NT2/D1 (cell line): Measurements from ENCODE around the gene ZNF487.

Experiments
- DNase-seq: peaks from one replicate; pipeline ENCODE4 v3.0.0-alpha.2; 2011; ENCODE audit warnings: low read depth, low spot score
- H3K27me3 ChIP-seq: 2 replicates; pipeline ENCODE4 v1.6.0; 2011; ENCODE audit warnings: mild to moderate bottlenecking; ENCODE audit not compliant: insufficient read length, insufficient read depth
- H3K36me3 ChIP-seq: 2 replicates; pipeline ENCODE4 v1.6.1; 2011; ENCODE audit warnings: mild to moderate bottlenecking, low read length, mixed read lengths; ENCODE audit not compliant: insufficient read depth, insufficient read length
- H3K4me1 ChIP-seq: 2 replicates; pipeline ENCODE4 v1.5.1; 2011; ENCODE audit not compliant: insufficient read depth, insufficient read length
- H3K4me3 ChIP-seq: 2 replicates; pipeline ENCODE4 v1.5.1; 2011; ENCODE audit warnings: low read depth; ENCODE audit not compliant: insufficient read length
- H3K9ac ChIP-seq: 2 replicates; pipeline ENCODE4 v1.6.0; 2011; ENCODE audit warnings: low read depth; ENCODE audit not compliant: insufficient read length
- H3K9me3 ChIP-seq: 2 replicates; pipeline ENCODE4 v1.5.1; 2011; ENCODE audit warnings: mild to moderate bottlenecking, low read length; ENCODE audit not compliant: insufficient read depth
- SUZ12 ChIP-seq: IDR thresholded peaks from 2 replicates; pipeline ENCODE4 v1.6.1; 2011; ENCODE audit not compliant: insufficient read length, insufficient read depth; ENCODE audit errors: extremely low read depth
- YY1 ChIP-seq: IDR thresholded peaks from 2 replicates; pipeline ENCODE4 v1.6.1; 2011; ENCODE audit not compliant: insufficient read length, insufficient read depth
- ZNF274 ChIP-seq: IDR thresholded peaks from 2 replicates; pipeline ENCODE4 v1.6.1; 2011; ENCODE audit warnings: mild to moderate bottlenecking, low read depth, low read length

ZNF487 gene

GRCh38 chr10:43393606-43394360 lies 43.1 kb upstream of the ZNF487 start:
- DNase-seq: no peak
- H3K27me3 ChIP-seq: no peaks in the 10 kb centered on the region
- H3K9ac ChIP-seq: no peak overlapping the region
- peaks cover 7% of the 10 kb centered on the region; the same call in 1 of the 2 replicates for H3K9me3 ChIP-seq
- TF ChIP-seq YY1: no peak
- TF ChIP-seq ZNF274: no peak
- no peak for TF ChIP-seq SUZ12
- no peak overlapping the region for H3K4me3 ChIP-seq
- H3K36me3 ChIP-seq: peaks cover 86% of the 10 kb centered on the region
- H3K4me1 ChIP-seq: peaks cover 6% of the 10 kb centered on the region

GRCh38 chr10:43394868-43395267 lies 42.0 kb upstream of the ZNF487 start:
- TF ChIP-seq SUZ12: no peak
- TF ChIP-seq YY1: no peak
- peaks cover 83% of the 10 kb centered on the region for H3K36me3 ChIP-seq
- no peaks in the 10 kb centered on the region for H3K27me3 ChIP-seq
- peaks cover 7% of the 10 kb centered on the region; the same call in 1 of the 2 replicates for H3K9me3 ChIP-seq
- DNase-seq: no peak
- no peak overlapping the region for H3K9ac ChIP-seq
- no peak overlapping the region for H3K4me3 ChIP-seq
- H3K4me1 ChIP-seq: peaks cover 5% of the 10 kb centered on the region

- Histone ChIP-seq H3K27me3 (no peaks in the 10 kb centered on the region), H3K9me3 (peaks cover 7% of the 10 kb centered on the region; the same call in 1 of the 2 replicates), H3K4me3 (no peak overlapping the region), H3K9ac (no peak overlapping the region), H3K36me3 (peaks cover 80% of the 10 kb centered on the region), H3K4me1 (peaks cover 3% of the 10 kb centered on the region)
- no peak for DNase-seq
- no peak for TF ChIP-seq SUZ12
- TF ChIP-seq ZNF274: no peak
- TF ChIP-seq YY1: no peak
Observed at GRCh38 chr10:43395571-43396060, 41.3 kb upstream of the ZNF487 start.

GRCh38 chr10:43396061-43396927 lies 40.6 kb upstream of the ZNF487 start:
- no peak for DNase-seq
- no peaks in the 10 kb centered on the region for H3K27me3 ChIP-seq
- no peak for TF ChIP-seq YY1
- TF ChIP-seq SUZ12: no peak
- TF ChIP-seq ZNF274: no peak
- H3K4me3 ChIP-seq: no peak overlapping the region
- H3K9me3 ChIP-seq: peaks cover 7% of the 10 kb centered on the region; the same call in 1 of the 2 replicates
- no peak overlapping the region for H3K9ac ChIP-seq
- H3K36me3 ChIP-seq: peaks cover 74% of the 10 kb centered on the region
- peaks cover 3% of the 10 kb centered on the region for H3K4me1 ChIP-seq

- TF ChIP-seq YY1 (no peak), SUZ12 (no peak), ZNF274 (no peak)
- Histone ChIP-seq H3K36me3 (peaks cover 67% of the 10 kb centered on the region), H3K4me3 (no peak overlapping the region), H3K27me3 (no peaks in the 10 kb centered on the region), H3K9me3 (peaks cover 7% of the 10 kb centered on the region; the same call in 1 of the 2 replicates), H3K9ac (no peak overlapping the region), H3K4me1 (peaks cover 3% of the 10 kb centered on the region)
- DNase-seq: no peak
Observed at GRCh38 chr10:43396928-43397624, 39.8 kb upstream of the ZNF487 start.

GRCh38 chr10:43398939-43399319 lies 38.0 kb upstream of the ZNF487 start:
- no peaks in the 10 kb centered on the region for H3K27me3 ChIP-seq
- peaks cover 50% of the 10 kb centered on the region for H3K36me3 ChIP-seq
- H3K4me1 ChIP-seq: peaks cover 4% of the 10 kb centered on the region
- peaks cover 7% of the 10 kb centered on the region; the same call in 1 of the 2 replicates for H3K9me3 ChIP-seq
- H3K4me3 ChIP-seq: no peak overlapping the region
- H3K9ac ChIP-seq: no peak overlapping the region
- no peak for DNase-seq
- TF ChIP-seq SUZ12 (no peak), ZNF274 (no peak), YY1 (no peak)
